ENCODE data around the gene SLC24A3. TPM values are rescaled to one million over a fixed set of nuclear protein-coding genes. Genes with fewer than 3 reads are reported as not detected.

The SLC24A3 gene
- total and polyA plus RNA-seq, 12 donors: 0.21 to 2.6 (median 0.84) TPM

DNA sequence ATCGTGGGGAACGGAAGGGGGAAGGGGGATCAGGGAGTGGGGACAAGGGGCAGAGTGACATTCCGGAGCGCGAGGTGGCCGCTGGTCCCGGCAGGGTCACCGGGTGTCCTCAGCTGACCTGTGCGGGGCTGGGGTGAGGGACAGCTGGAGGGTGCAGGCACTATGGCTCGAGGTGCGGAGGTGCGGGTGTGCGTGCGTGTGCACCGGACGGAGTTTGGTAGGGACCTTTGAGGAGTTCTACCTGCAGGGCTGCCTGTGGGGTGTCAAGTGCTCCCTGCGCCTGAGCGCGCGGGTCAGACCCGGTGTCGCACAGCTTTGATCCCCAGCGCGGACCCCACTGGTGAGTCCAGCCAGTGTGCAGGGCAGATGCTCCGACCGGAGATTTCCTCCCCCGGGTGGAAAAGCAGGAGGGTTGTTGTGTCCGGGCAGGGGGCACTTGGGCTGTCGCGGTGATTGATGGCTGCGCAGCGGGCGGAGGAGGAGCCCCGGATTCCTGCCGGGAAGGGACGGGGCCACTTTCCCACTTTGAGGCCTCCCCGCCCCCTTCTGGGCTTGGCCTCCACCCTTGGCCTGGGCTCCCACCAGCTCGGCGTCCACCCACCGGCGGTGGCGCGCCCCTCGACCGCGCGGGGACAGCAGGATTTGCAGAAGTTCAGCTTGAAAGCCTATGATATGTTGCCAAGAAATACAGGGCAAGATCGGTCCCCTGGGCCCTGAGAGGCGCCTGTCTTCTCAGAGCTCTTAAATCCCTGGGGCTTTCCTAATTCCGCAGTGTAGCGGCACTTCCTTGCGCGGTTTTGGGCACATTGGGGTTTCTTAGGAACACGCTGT lies 546.3 kb downstream of the SLC24A3 start:
- WGBS, 2 donors: 1% methylated on average over 54 of the region's 54 CpGs
- peak overlapping the region; percentile 53 to 95 (median 71) for H3K4me3 ChIP-seq
- TF ChIP-seq, protein P1, sequence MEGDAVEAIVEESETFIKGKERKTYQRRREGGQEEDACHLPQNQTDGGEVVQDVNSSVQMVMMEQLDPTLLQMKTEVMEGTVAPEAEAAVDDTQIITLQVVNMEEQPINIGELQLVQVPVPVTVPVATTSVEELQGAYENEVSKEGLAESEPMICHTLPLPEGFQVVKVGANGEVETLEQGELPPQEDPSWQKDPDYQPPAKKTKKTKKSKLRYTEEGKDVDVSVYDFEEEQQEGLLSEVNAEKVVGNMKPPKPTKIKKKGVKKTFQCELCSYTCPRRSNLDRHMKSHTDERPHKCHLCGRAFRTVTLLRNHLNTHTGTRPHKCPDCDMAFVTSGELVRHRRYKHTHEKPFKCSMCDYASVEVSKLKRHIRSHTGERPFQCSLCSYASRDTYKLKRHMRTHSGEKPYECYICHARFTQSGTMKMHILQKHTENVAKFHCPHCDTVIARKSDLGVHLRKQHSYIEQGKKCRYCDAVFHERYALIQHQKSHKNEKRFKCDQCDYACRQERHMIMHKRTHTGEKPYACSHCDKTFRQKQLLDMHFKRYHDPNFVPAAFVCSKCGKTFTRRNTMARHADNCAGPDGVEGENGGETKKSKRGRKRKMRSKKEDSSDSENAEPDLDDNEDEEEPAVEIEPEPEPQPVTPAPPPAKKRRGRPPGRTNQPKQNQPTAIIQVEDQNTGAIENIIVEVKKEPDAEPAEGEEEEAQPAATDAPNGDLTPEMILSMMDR (IDR thresholded peaks at IDR 0.05): peak in 4 of 9 donors; percentile 9 to 35 (median 30)
- no peaks in the 10 kb centered on the region for H3K9me3 ChIP-seq
- peak; percentile 44 to 81 (median 66) for ATAC-seq
- H3K36me3 ChIP-seq: peaks cover 0 to 9% (median 0%) of the 10 kb centered on the region in 9 donors
- H3K27ac ChIP-seq: peak overlapping the region; percentile 91 to 100 (median 94)
- H3K27me3 ChIP-seq: peaks cover 0 to 8% (median 0%) of the 10 kb centered on the region in 7 donors
- DNase-seq: peak; percentile 84 to 87
- intact Hi-C loops (cut with DNase I): loop anchor here in 4 of 10 donors (2.0 to 5.0 kb wide), 3 partner anchors 26 to 219 kb away; no protein-coding TSS in a partner anchor
- H3K4me1 ChIP-seq: peaks cover 15 to 54% (median 43%) of the 10 kb centered on the region in 9 donors

DNA sequence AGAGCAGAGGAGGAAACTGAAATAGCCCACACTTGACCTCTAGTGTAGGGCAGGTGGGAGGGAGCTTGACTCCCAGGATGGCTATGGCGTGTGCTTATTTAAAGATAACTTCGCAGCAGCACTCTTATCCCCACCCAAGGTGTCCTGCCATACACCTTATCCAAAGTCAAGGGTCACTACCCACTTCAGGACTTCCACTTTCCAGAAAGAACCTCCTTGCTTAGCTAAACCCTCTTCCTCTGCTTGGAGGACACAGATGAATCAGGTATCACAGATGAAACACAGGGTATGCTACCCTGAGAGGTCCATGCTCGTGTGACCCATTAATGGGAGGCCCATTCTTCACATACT lies 547.9 kb downstream of the SLC24A3 start:
- no peaks in the 10 kb centered on the region for H3K9me3 ChIP-seq
- peaks cover 0 to 8% (median 0%) of the 10 kb centered on the region in 7 donors for H3K27me3 ChIP-seq
- H3K27ac ChIP-seq: peak overlapping the region in 9 of 10 donors; percentile 91 to 100 (median 94)
- DNase-seq: no peak
- H3K4me3 ChIP-seq: no peak overlapping the region
- TF ChIP-seq, protein P1 (IDR thresholded peaks at IDR 0.05): no peak
- intact Hi-C loops (cut with DNase I): loop anchor here in 1 of 10 donors (2.0 kb wide), 1 partner anchor 24 kb away; no protein-coding TSS in a partner anchor
- ATAC-seq: no peak
- peaks cover 0 to 9% (median 0%) of the 10 kb centered on the region in 9 donors for H3K36me3 ChIP-seq
- 49 to 62% methylated on average over 3 of the region's 3 CpGs for WGBS, 2 donors
- peaks cover 15 to 69% (median 43%) of the 10 kb centered on the region in 9 donors for H3K4me1 ChIP-seq

GRCh38 chr20:19761326-19761725 lies 548.9 kb downstream of the SLC24A3 start:
- Histone ChIP-seq H3K4me1 (peaks cover 15 to 76% (median 43%) of the 10 kb centered on the region in 9 donors), H3K4me3 (no peak overlapping the region), H3K27ac (peak overlapping the region in 5 of 10 donors; percentile 91 to 100 (median 95)), H3K27me3 (peaks cover 0 to 8% (median 0%) of the 10 kb centered on the region in 7 donors), H3K36me3 (peaks cover 0 to 9% (median 0%) of the 10 kb centered on the region in 9 donors), H3K9me3 (no peaks in the 10 kb centered on the region)
- ATAC-seq: no peak
- intact Hi-C loops (cut with DNase I): loop anchor here in 1 of 10 donors (2.0 kb wide), 1 partner anchor 23 kb away; no protein-coding TSS in a partner anchor
- no peak for DNase-seq
- TF ChIP-seq, protein P1 (IDR thresholded peaks at IDR 0.05): no peak

DNA sequence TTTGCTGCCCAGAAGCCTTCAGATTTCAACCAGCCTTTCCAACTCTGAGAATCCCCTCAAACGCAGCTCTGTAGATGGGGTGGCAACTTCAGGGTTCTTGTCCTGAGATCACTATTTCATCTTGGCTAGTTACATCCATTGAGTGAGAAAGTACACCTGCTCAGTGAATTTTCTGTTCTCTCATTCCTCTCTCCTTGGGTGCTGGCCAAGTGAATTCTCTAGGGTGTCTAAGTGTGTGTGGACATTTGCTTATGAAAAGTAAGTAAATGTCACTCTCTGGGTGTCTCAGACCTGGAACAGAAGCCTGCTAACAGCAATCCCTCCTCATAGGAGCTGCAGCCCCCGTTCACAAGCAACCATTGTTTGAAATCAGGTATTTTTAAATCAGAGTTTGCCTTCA lies 549.4 kb downstream of the SLC24A3 start:
- peaks cover 12 to 73% (median 40%) of the 10 kb centered on the region in 9 donors for H3K4me1 ChIP-seq
- no peak for ATAC-seq
- intact Hi-C loops (cut with DNase I): loop anchor here in 1 of 10 donors (2.0 kb wide), 1 partner anchor 23 kb away; no protein-coding TSS in a partner anchor

More for the DNA sequence above, 549.4 kb downstream of the SLC24A3 start:
- TF ChIP-seq, protein P1 (IDR thresholded peaks at IDR 0.05): no peak
- 31 to 48% methylated on average over 2 of the region's 2 CpGs for WGBS, 2 donors
- Histone ChIP-seq H3K36me3 (peaks cover 0 to 9% (median 0%) of the 10 kb centered on the region in 9 donors), H3K4me3 (no peak overlapping the region), H3K9me3 (no peaks in the 10 kb centered on the region), H3K27me3 (peaks cover 0 to 8% (median 0%) of the 10 kb centered on the region in 7 donors), H3K27ac (peak overlapping the region in 6 of 10 donors; percentile 10 to 100 (median 54))
- DNase-seq: no peak
